NCI-H345 (cell line): Measurements from ENCODE around the gene CLGN.

Experiments used
- DNase-seq: peaks from one replicate; lab custom pipeline; 2025; lab: John Stamatoyannopoulos, UW

Gene CLGN

DNA sequence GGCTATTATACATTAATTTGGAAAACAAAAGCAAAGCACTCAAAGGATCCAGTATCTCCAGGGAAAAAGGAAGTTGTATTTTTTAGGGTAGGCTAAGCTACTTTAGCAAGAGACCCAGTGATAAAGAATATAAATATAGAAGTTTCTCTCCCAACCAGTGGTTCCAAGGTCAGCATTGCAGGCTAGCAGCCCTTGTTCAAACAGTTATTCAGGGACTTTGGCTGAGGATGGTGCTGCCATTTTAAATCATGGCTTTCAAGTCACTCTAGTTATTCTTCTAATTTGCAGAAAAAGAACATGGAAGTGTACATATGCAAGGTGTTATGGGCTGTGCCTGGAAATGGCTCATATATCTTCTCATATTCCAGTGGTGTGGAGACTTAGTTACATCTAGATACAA is 44.7 kb downstream of the CLGN start:
- DNase-seq, result no peak

DNA sequence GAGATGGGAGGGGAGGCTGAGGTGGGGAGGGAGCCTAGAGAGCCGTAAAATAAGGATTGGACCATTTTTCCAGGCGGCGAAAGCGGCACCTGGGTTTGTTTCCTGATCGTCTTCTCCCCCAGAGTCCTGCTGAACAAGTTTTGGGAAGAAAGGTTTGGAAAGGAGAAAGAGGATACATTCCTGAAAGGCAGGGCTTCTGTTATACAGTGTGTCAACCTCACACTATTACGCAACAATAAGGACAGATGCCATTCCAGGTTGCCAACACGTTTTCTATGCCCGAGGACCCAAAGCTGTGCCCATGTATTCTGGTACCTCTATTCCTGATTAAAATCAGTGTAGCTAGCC is 53.3 kb downstream of the CLGN start:
- DNase-seq, result no peak

DNA sequence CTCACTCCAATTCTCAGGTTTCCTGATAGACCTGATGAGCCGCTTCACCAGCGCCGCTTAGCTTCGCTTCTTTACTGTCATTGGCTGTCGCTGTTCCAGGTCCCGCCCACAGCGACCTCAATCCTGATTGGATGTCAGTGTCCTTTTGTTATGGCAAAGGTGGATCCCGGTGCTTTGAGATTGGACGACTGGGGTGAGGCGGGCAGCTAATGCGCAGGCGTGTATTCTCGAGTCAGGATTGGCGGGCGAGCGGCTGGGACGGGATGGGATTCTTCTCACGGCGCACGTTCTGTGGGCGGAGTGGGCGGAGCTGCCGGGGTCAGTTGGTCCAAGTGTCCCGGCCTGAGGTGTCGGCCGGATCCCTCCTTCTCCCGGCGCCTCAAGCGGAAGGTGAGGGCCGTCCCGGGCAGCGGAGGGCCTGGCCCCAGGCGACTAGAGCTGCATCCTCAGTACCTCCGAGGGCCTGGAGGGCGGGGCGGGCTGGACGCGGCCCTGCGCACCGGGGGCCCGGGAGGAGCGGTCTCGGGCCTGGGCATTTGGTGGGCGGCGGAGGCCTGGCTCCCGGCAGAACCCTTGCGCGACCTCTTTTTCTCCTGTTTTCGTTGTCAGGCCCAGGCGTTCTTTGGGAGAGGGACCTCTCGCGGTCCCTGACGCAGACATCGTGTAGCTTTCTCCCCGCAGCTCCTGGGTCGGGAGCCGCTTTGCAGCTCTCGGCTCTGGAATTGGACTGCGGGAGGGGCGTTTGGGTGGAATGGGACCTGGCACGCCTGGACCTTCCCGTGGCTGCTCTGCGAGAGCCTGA is 53.9 kb downstream of the CLGN start, which contains the start of gene SCOC:
SCOC (plus strand) TSS at position 319 of the 802 bp plus-strand sequence. CDS start 5,525 bp downstream, outside the sequence.
- DNase-seq, result peak; percentile 98

DNA sequence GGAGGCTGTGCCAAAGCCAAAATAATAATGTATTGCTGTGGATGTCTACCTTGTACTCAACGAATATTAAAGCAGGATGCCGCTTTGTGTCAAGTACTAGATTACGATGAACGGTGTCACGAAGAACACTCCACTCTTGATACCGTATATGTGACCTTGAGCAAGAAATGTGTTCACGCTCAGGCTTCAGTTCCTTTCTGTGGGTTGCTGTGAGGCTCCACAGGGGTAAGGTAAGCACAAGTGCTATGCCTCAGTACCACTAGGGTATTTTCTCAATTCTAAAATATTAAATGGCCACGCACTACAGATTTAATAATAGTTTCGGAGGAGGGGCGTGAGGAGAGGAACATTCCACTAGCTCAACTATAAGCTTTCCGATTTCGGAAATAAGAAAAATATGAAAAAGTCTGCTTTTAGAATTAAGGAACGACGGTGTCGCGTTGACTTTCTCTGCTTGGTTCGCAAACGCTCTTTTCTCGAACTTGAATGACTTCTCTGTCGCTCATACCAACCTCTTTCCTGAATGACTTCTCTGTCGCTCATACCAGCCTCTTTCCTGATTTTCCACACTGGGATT is 54.6 kb downstream of the CLGN start:
- peak; percentile 19 for DNase-seq

DNA sequence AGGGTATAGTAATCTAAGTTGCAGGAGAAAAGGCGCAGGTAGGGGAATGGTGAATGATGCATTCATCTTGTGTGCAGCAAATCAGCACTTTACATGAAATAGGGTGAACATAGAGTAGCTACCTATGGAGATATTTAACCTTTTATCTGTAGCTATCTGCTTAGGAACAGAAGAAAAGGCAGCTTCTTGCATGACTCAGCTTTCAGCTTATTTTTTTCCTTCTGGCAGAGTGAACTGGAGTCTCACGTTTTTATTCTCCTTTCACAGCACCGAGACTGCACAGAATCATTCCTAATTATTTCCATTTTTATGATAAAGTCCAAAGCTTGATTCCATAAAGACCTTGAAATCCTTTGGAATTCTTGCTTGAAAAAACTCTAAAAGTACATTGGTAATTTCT is 58.8 kb downstream of the CLGN start:
- no peak for DNase-seq

DNA sequence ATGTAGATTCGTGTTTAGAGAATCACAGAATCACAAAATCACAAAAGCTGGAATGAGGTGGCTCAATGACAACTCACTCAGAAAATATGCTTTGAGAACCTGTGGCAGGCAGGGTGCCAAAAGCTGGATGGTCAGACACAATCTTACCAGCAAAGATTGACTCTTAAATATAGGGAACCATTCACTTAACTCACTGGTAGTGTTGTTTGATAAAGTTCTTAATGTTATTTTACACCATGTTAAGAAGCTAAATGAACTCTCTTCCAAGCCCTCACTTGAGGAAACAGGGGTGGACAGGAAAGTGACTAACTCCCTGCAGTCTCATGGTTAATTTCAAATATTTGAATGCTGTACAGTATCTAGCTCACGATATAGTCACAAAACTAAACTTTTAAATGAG is 59.7 kb downstream of the CLGN start:
- DNase-seq, result no peak

DNA sequence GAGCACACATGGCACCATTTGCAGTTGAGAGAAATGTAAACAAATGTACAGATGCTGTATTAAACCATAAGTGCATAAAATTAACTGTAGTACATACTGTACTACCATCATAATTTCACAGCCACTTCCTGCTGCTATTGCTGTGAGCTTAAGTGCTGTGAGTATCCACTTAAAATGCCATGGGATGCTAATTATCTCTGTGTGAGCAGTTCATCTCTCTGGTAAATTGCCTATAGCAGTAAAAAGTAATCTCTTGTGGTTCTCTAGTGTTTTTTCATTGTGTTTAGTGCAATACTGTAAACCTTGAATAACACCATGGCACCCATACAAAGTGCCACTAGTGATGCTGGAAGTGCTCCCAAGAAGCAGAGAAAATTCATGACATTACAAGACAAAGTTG is 63.9 kb downstream of the CLGN start:
- peak; percentile 55 for DNase-seq

DNA sequence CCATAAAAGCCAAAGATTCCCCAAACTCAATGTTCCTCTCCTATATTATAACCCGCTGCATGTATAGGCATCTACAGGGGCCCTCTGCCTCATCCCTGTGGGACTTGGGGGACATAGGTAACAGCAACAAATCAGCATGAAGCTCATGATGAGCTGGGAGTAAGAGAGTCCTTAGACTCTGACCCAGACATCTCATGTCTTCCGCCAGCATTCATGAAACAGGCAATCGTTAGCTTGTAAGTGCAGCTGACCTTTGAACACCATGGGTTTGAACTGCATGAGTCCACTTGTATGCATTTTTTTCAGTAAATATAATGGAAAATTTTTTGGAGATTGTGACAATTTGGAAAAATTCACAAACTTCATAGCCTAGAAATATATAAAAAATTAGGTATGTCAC is 64.4 kb downstream of the CLGN start:
- DNase-seq, result no peak

DNA sequence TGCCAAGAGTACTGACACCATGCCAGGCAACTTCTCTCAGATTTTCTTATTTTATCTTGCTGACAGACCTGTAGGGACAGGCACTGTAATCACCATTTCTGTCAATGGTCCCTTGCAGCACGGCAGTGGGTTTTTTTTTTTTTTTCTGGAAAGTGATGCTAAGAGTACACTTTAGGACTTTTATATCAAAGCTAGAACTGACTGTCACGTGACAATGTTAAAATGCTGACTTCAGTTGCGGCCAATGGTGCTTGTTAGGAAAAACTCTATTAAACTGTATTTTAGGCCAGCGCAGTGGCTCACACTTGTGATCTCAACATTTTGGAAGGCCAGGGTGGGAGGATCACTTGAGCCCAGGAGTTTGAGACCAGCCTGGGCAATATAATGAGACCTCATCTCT is 66.3 kb downstream of the CLGN start:
- no peak for DNase-seq

DNA sequence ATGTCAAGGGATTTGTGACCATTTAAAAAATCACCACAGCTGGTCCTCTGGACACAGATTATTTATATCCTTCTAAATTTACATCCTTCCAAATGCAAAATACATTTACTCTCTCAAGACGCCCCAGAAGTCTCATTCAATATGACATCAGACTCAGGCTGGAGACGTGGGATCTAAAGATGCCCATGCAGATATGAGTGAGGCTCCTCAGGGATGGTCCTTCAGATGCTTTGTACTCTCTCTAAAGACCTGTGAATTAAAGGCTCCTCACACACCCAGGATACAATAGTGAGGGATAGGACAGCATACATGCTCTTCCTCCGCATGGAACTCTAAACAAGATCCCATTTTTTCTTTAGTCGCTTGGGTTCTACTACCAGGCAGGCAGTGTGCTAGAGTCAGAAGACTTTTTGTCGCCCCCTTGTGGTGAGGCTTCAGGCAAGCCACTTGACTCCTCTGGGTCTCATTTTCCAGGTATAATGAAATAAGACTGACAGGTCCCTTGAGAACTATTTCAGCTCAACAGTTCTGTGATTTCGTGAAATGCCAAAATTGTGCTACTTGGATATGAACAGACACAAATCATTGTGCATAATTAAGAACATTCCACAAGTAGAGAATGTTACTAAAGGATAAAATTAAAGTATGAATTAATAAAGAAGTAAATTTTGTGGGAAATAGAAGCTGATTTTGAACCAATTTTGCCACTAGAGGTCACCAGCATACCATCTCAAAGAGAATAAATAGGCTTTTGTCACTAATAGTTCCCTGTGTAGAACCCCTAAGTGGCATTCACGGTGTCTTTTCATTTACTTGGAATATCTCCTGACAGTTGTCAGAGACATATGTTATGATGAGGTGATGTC is 67.7 kb downstream of the CLGN start:
- DNase-seq, result peak; percentile 63

DNA sequence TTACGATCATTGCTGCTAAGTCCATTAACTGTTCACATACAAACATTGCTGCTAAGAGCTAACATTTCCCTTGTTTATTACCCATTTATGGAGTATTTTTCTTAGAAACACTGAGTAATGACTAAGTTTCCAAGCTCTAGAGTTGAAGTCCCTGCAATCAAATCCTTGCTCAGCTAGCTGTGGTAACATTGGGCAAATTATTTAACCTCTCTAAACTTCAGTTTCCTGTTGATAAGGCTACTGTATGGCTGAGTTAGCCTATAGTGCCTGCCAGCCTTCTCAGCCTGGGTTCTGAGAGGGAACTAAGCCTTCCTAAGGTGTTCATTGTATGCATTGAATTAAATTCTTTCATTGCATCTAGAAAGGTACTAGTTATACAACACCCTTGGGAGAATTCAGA is 69.2 kb downstream of the CLGN start:
- no peak for DNase-seq

DNA sequence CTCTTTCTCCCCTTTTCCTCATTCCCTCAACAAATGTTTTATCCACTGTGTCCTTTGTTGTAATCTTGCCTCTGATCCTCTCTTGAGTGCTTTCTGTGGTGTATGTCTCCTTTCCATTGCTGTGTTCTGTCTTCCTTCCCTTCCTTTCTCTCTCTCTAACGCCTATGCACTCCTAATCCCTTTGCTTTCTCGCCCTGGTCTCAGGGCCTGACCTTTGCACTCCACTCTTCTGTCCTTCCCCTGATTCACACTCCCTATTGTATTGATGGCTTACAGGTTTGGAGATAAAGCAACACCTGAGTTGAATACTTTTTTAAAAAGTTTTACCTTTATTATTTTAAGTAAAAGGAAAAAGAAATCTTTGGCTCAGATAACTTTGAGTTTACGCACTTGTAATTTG is 69.6 kb downstream of the CLGN start:
- no peak for DNase-seq

DNA sequence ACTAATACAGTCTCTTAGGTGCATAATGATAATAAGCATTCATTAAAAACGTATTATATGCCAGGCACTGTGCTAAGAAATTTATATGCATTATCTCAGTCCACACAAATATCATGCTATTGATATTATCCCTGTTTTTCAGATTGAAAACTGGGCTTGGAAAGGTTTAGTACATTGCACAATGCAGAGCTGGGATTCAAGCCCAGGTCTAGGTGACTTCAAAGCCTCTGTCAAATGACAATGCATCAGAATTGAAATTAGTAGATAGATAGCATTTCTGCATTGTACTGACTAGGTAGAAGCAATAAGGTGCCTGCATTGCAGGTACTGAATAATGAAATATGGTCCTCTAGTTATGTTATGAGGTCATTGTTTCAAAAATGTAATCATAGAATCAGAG is 72.2 kb downstream of the CLGN start:
- DNase-seq, result no peak

DNA sequence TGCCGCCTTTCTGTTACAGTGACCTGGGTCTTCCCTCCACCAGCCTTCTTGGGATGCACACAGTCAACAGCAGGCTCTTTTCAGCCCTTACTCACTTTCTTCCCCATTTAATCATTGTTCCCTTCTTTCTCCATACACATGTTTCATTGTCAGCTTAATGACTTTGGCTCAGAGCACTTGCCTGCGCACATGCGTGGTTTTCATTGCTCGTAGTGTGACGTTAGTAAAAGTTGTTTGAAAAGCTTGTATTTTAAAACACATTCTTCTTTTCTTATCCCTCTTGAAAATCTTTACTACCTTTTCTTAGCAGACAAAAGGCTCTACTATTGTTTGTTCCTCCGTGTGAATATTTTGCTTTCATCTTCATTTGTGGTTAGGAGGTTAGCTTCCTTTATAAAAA is 73.7 kb downstream of the CLGN start:
- DNase-seq, result no peak

DNA sequence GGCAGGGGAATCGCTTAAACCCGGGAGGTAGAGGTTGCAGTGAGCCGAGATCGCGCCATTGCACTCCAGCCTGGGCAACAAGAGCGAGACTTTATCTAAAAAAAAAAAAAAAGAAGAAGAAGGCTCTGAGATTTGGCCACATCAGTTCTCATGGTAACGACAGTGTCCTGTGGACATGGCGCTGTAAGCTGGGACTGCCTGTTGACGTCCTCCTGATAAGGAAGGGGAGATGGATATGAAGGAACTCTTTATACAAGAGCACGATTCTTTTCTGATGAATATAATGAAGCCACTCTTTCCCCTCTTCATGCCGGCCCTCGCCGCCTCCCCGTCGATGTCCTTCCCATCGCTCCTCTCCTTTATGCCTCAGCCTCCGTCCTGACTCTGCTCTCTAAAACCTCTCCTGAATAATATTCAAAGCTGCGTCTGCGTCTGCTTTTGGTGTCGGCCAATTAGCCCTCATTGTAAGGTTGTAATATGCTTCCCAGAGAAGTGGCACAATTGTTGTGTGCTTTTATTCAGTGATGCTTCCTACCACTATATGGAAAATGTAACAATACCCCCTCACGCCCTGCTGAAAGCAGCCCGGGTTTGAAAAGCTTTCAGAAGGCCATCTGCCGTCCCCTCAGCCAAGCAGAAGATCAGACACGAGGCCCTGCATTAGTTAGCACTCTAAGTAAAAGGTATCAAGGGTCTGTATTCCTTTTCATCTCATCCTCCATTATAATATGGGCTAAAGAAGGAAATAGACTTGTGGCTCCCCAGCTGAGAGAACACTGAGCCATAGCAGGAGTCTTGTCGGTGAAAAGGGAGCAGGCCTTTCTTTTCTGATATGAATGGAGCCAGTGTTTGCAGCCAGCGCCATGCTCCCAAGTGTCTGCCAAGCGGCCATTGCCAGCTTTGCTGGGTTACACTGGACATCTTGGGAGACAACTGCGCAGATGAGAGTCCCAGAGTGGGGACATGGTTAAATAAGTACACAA is 76.1 kb downstream of the CLGN start:
- peak; percentile 61 for DNase-seq

DNA sequence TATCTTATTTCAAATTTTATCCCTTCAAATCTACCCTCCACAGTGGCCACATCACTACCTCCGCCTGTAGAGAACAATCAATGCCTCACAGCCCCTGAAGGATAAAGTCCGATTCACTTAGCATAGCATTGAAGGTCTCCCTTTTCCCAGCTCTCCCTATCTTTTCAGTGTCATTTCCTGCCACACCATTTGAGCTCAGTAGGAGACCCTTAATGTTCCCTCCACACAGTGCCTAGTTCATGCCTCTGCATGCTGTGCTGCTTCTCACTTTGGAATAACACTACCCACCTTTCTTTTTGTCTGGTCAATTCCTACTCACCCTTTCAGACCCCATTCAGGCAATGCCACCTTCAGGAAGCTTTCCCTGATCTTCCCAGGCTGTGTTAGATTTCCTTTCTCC is 77.6 kb downstream of the CLGN start:
- DNase-seq, result no peak

DNA sequence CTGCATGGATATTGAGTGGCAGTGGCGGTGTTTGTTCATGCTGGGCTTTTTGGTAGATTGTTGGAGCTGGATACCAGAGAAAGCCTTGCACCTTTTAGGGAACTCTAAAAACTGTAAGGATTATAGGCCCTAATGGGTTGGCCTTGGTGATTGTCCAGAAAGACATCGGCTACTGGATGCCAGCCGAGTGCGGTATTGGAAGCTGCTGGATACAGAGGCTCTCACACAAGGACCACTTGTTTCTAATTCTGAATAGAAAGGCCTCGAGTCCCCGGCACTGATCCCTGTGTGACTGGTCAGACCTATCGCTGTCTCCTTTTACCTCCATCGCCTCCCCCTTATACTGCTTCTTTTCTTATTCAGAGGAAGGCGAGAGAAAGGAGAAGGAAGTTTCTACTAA is 81.3 kb downstream of the CLGN start:
- DNase-seq, result no peak

DNA sequence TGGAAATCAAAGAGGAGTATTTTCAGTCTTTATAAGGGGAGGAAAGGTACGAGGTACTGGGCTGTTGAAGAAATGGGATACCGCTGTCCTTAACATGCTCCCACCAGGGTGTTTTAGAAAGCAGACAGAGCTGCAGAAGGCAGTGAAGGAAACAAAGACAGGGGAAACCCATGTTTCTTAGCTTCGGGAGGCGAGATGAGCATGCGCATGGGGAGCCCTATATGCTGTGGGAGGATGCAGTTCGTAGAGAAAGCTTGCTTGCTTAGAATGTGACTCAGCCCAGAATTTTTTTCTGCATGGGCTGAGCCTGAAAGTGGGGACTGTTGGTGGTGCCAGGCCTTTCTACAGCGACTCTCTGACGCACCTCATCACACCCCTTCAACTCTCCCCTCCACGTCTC is 82.8 kb downstream of the CLGN start:
- no peak for DNase-seq

DNA sequence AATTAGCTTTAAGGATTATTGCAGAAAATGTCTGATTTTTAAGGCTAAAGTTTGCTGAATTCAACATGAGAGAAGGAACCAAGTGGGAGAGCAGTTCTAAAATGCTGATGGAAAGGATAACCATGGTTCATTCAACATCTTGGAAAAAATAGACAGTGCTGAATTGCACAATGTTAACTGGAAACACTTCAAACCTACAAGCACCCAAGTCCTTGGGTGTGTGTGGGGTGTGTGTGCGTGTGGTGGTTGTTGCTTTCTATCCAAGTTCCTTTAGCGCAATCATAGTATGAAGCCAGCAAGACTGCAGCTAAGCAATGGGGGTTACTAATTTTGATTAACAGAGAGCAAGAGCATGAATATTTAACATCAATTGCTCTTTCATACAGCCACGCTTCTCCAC is 83.3 kb downstream of the CLGN start:
- no peak for DNase-seq

DNA sequence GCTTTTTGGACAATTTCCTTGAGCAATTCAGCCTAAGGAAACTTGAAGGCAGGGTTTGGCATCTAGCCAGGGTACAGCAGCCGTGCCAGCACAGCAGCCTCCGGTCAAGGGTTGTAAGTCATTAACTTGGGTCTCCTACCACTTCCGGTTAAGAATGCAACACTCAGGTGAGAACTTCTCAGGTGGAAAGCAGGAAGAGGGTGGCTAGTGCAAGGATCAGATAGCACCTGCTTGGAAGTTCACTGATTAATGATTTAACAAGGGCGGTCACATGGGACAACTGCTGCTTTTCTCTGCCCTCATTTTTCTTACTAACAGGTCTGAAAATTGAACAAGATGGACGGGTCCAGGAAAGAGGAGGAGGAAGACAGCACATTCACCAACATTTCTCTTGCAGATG is 84.1 kb downstream of the CLGN start:
- DNase-seq, result no peak

DNA sequence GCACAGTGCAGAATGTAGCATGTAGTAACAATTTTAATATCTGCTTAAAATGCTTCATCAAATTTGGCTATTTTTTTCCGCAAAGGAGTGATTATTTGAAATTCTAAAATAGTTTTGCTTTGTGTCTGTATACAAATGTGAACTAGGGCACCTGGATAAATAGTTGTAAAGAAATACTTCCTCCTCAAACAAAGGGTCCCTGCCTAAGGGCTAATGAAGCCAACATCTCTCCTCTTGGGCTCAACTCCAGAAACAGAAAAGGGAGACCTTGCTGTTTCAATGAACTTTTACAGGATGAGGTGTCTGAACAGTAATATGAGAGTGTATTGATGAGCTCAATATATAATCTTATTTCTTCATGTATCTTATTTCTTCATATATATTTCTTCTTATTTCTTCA is 84.8 kb downstream of the CLGN start:
- DNase-seq, result no peak
